PC-3 (cell line): ENCODE data around the gene CTSD.

Experiments
- EZH2 ChIP-seq: fragments of 300-600 bp; sonication (generic); IDR thresholded peaks from one replicate; pipeline ENCODE4 v1.6.1; 2017; ENCODE audit warnings: antibody characterized with exemption, mild to moderate bottlenecking, low read length; ENCODE audit not compliant: unreplicated experiment
- TF ChIP-seq, protein P1 (sequence below): fragments of 300-600 bp; sonication (generic); conservative IDR thresholded peaks from 2 replicates; pipeline ENCODE4 v1.5.1; 2017; ENCODE audit warnings: antibody characterized with exemption, low read depth, mild to moderate bottlenecking, low read length

DNA sequence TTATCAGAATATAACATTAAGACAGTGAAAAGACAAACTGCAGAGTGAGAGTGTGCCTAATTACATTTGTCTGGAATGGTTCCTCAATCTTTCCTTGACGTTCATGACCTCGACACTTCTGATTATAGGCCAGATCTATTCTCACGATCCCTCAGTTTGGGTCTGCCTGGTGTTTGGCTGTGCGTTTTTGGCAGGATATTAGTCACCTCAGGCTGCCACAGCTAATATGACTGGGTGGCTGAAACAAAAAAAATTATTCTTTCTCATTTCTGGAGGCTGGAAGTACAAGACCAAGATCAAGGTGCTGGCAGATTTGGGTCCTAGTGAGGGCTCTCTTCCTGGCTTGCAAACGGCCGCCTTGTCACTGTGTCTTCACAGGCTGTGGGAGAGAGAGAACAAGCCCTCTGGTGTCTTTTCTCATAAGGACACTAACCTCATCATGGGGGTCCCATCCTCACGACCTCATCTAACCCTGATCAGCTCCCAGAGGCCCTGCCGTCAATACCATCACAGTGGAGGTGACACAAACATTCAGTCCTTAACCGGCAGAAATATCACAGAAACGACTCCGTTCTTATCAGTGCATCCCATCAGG is 36.5 kb downstream of the CTSD start:
- TF ChIP-seq, protein P1, sequence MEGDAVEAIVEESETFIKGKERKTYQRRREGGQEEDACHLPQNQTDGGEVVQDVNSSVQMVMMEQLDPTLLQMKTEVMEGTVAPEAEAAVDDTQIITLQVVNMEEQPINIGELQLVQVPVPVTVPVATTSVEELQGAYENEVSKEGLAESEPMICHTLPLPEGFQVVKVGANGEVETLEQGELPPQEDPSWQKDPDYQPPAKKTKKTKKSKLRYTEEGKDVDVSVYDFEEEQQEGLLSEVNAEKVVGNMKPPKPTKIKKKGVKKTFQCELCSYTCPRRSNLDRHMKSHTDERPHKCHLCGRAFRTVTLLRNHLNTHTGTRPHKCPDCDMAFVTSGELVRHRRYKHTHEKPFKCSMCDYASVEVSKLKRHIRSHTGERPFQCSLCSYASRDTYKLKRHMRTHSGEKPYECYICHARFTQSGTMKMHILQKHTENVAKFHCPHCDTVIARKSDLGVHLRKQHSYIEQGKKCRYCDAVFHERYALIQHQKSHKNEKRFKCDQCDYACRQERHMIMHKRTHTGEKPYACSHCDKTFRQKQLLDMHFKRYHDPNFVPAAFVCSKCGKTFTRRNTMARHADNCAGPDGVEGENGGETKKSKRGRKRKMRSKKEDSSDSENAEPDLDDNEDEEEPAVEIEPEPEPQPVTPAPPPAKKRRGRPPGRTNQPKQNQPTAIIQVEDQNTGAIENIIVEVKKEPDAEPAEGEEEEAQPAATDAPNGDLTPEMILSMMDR, result no peak
- no peak for TF ChIP-seq EZH2
